Small intestine (tissue), 7 donors: Measurements from ENCODE around the gene CD72. TPM values are rescaled to one million over a fixed set of nuclear protein-coding genes. Genes with fewer than 3 reads are reported as not detected.
"Not testable (repeated sequence)": the region's sequence is repeated elsewhere in the genome, so short reads cannot be mapped to it uniquely, and the experiment has no call there.

ENCODE experiments used
- DNase-seq, 2 donors: peaks; one replicate each; pipeline versions ENCODE4 v3.0.0 to v3.0.0-alpha.2; 2013
- FAIRE-seq: peaks from 2 replicates; lab custom pipeline; 2012; peaks lifted over from hg19 to GRCh38; lab: Jason Lieb, UNC
- H3K27ac ChIP-seq, 3 donors: one replicate each; pipeline ENCODE4 v1.5.1; 2013; ENCODE audit warnings: low read length in 2 of 3, mild to moderate bottlenecking in 2 of 3, control low read depth in 1 of 3, inconsistent platforms in 1 of 3, low read depth in 1 of 3, moderate library complexity in 1 of 3
- H3K27me3 ChIP-seq, 3 donors: one replicate each; pipeline ENCODE4 v1.6.1; 2013; ENCODE audit warnings: low read length in 3 of 3, inconsistent platforms in 1 of 3; ENCODE audit not compliant: control insufficient read depth in 3 of 3, insufficient read depth in 3 of 3
- H3K36me3 ChIP-seq, 3 donors: one replicate each; pipeline ENCODE4 v1.6.1; 2013; ENCODE audit warnings: low read length in 3 of 3, inconsistent platforms in 1 of 3, low read depth in 1 of 3, mild to moderate bottlenecking in 1 of 3, moderate library complexity in 1 of 3; ENCODE audit not compliant: control insufficient read depth in 3 of 3, insufficient read depth in 2 of 3
- H3K4me1 ChIP-seq, 3 donors: one replicate each; pipeline ENCODE4 v1.6.1; 2013; ENCODE audit warnings: low read length in 2 of 3, inconsistent platforms in 1 of 3, low read depth in 1 of 3, mild to moderate bottlenecking in 1 of 3, moderate library complexity in 1 of 3; ENCODE audit not compliant: control insufficient read depth in 3 of 3, insufficient read depth in 2 of 3
- H3K4me3 ChIP-seq, 3 donors: one replicate each; pipeline ENCODE4 v1.5.1; 2013; ENCODE audit warnings: low read length in 3 of 3, control low read depth in 1 of 3, inconsistent platforms in 1 of 3, low read depth in 1 of 3, mild to moderate bottlenecking in 1 of 3, moderate library complexity in 1 of 3
- H3K9me3 ChIP-seq, 2 donors: one replicate each; pipeline ENCODE4 v1.6.1; 2013; ENCODE audit warnings: low read depth in 1 of 2, low read length in 1 of 2; ENCODE audit not compliant: control insufficient read depth in 2 of 2, insufficient read depth in 1 of 2
- WGBS, 3 donors: extraction: QIAGEN DNeasy Blood & Tissue Kit; methylation state at CpG; one replicate each; pipeline ENCODE4 v1.1.7; 2013; 5-methylcytosine and 5-hydroxymethylcytosine counted together
- polyA plus RNA-seq, 4 donors: library from polyadenylated mRNA; stranded (reverse) in 3 of 4; unstranded in 1 of 4; fragments of 200-250 nt in 3 of 4; fragments of 120-200 nt in 1 of 4; gene quantifications; one replicate each; pipeline versions ENCODE4 v1.2.1 to v1.2.3, GENCODE V29; 2013
- donor health status: healthy with polysubstance abuse.
- donor health status: control.
- donor health status: control.
- donor health status: Bipolar disorder and iron deficiency.
- donor health status: healthy.

The CD72 gene
- polyA plus RNA-seq, 4 donors, result 0.54 to 2.3 (median 1.6) TPM

DNA sequence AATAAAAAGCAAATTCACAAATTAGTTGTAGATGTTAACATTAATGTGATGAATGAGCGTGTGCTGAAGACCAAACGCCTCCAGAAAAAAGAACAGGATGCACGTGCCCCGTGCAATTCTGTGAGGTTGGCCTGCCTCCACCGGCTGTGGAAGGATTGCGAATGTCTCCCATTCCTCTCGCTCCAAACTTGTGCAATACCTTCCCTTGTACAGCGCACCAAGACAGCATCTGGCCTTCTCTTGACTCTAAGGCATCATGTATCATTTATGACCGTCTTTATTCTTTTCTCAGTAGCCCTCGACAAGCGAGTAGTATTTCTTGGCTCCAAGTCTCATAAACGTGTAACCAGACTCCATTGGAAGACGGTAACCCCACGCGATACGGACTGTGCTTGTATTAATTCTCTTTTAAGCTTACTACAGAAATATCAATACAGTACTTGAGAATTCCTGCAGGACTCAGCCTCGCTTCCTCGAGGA lies 14.7 kb downstream of the CD72 start:
- no peak for DNase-seq
- no peak for FAIRE-seq
- Histone ChIP-seq H3K27ac (peak overlapping the region; percentile 56 to 90 (median 87)), H3K9me3 (peaks cover 0 to 3% of the 10 kb centered on the region in 2 donors), H3K4me3 (peak overlapping the region in 2 of 3 donors; percentile 4 to 42), H3K4me1 (peaks cover 0 to 26% (median 0%) of the 10 kb centered on the region in 3 donors), H3K27me3 (no peaks in the 10 kb centered on the region), H3K36me3 (peaks cover 0 to 18% (median 2%) of the 10 kb centered on the region in 3 donors)
- 11 to 18% (median 13%) methylated on average over 18 of the region's 18 CpGs for WGBS, 3 donors

GRCh38 chr9:35599763-35600604 lies 18.2 kb downstream of the CD72 start:
- peaks cover 0 to 17% (median 0%) of the 10 kb centered on the region in 3 donors for H3K4me1 ChIP-seq
- no peaks in the 10 kb centered on the region for H3K27me3 ChIP-seq
- DNase-seq, result peak in 1 of 2 donors; percentile 26
- WGBS, 3 donors, result 86 to 93% (median 89%) methylated on average over 14 of the region's 14 CpGs
- H3K36me3 ChIP-seq, result no peaks in the 10 kb centered on the region
- peak overlapping the region in 1 of 3 donors; percentile 75 for H3K27ac ChIP-seq
- FAIRE-seq, result no peak
- peaks cover 0 to 5% of the 10 kb centered on the region in 2 donors for H3K9me3 ChIP-seq
- H3K4me3 ChIP-seq, result no peak overlapping the region

- FAIRE-seq (no peak), DNase-seq (peak; percentile 78 to 89)
- 57 to 74% (median 69%) methylated on average over 11 of the region's 11 CpGs for WGBS, 3 donors
- no peaks in the 10 kb centered on the region for H3K27me3 ChIP-seq
- H3K9me3 ChIP-seq, result peaks cover 0 to 13% of the 10 kb centered on the region in 2 donors
- peak overlapping the region in 2 of 3 donors; percentile 33 to 75 for H3K27ac ChIP-seq
- H3K36me3 ChIP-seq, result no peaks in the 10 kb centered on the region
- peaks cover 0 to 17% (median 0%) of the 10 kb centered on the region in 3 donors for H3K4me1 ChIP-seq
- no peak overlapping the region for H3K4me3 ChIP-seq
Measured at GRCh38 chr9:35598866-35599590, 19.2 kb downstream of the CD72 start.

DNA sequence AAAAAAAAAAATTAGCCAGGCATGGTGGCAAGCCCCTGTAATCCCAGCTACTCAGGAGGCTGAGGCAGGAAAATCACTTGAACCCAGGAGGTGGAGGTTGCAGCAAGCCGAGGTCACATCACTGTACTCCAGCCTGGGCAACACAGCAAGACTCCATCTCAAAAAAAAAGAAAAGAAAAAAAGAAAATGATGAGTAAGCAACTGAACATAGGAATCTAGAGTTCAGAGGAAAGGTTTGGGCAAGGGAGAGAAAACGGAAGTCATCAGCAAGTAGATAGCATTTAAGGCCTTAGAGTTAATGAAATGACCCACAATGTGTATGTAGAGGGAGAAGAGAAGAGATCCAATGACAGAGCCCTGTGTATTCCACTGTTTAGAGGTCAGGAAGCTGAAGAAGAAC lies 21.3 kb downstream of the CD72 start:
- not testable (repeated sequence) for H3K27ac ChIP-seq, H3K27me3 ChIP-seq, H3K4me3 ChIP-seq, FAIRE-seq, H3K36me3 ChIP-seq, DNase-seq
- 91 to 99% (median 95%) methylated on average over 2 of the region's 2 CpGs for WGBS, 3 donors
- Histone ChIP-seq H3K4me1 (peaks cover 0 to 17% (median 0%) of the 10 kb centered on the region in 3 donors), H3K9me3 (peaks cover 0 to 30% of the 10 kb centered on the region in 2 donors)

DNA sequence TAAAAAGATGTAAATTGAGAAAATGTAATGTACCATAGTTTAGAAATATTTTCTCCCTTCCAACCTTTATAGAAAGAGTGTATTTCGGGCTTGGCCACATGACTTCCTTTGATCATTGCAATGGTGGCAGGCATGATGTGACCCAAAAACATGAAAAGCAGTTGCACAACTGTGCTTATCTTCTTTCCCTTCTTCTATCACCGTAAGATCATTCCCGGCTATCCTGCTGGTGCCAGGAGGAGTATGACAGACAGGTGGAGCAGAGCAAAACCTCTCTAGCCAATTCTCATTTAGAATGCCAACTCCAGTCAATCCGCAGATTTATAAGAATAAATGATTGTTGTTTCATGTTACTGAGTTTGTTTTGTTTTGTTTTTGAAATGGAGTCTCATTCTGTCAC lies 23.7 kb downstream of the CD72 start:
- DNase-seq, result no peak
- no peak overlapping the region for H3K4me3 ChIP-seq
- peaks cover 0 to 2% (median 0%) of the 10 kb centered on the region in 3 donors for H3K36me3 ChIP-seq
- H3K27ac ChIP-seq, result no peak overlapping the region
- WGBS, 3 donors, result 93 to 95% (median 94%) methylated on average over 4 of the region's 4 CpGs
- no peaks in the 10 kb centered on the region for H3K27me3 ChIP-seq
- H3K4me1 ChIP-seq, result peaks cover 0 to 10% (median 0%) of the 10 kb centered on the region in 3 donors
- FAIRE-seq, result no peak
- H3K9me3 ChIP-seq, result peaks cover 0 to 33% of the 10 kb centered on the region in 2 donors

DNA sequence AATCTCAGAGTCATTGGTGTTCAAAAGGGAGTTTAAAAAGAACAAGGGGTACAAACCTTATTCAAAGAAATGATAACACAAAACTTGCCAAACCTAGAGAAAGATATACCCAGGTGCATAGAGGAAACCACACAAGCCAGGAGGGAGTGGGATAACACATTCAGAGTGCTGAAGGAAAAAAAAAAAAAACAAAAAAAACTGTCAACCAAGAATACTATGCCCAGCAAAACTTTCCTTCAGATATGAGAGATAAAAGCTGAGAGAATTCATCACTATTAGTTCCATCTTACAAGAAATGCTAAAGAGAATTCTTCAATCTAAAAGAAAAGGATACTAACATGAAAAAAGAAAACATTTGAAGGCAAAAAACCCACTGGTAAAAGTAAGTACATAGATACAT lies 24.6 kb downstream of the CD72 start:
- H3K9me3 ChIP-seq, result peaks cover 0 to 30% of the 10 kb centered on the region in 2 donors

GRCh38 chr9:35588506-35588905 lies 29.7 kb downstream of the CD72 start:
- H3K27ac ChIP-seq, H3K36me3 ChIP-seq, H3K4me1 ChIP-seq, FAIRE-seq, H3K27me3 ChIP-seq, H3K4me3 ChIP-seq, DNase-seq: not testable (repeated sequence)
- WGBS, 3 donors, result 96 to 97% (median 97%) methylated on average over 5 of the region's 5 CpGs
- H3K9me3 ChIP-seq, result peaks cover 0 to 24% of the 10 kb centered on the region in 2 donors

More for the DNA sequence above, 24.6 kb downstream of the CD72 start:
- FAIRE-seq, result no peak
- Histone ChIP-seq H3K27me3 (no peaks in the 10 kb centered on the region), H3K36me3 (peaks cover 0 to 2% (median 0%) of the 10 kb centered on the region in 3 donors), H3K4me3 (no peak overlapping the region), H3K27ac (no peak overlapping the region), H3K4me1 (peaks cover 0 to 2% (median 0%) of the 10 kb centered on the region in 3 donors)
- no peak for DNase-seq

- not testable (repeated sequence) for DNase-seq, H3K4me1 ChIP-seq, H3K27me3 ChIP-seq, H3K36me3 ChIP-seq, H3K27ac ChIP-seq, H3K4me3 ChIP-seq, FAIRE-seq
- peaks cover 0 to 34% of the 10 kb centered on the region in 2 donors for H3K9me3 ChIP-seq
- WGBS, 3 donors, result 92 to 96% (median 96%) methylated on average over 3 of the region's 3 CpGs
Measured at GRCh38 chr9:35584681-35585080, 33.5 kb downstream of the CD72 start.
